SU-DHL-6 (cell line): ENCODE data around the gene MRGPRD.

Source experiments
- H2AFZ ChIP-seq: fragments of 200-600 bp; sonication (generic); 2 replicates; pipeline ENCODE4 v1.6.1; 2014; ENCODE audit warnings: low read depth, mild to moderate bottlenecking, moderate library complexity, mixed read lengths, antibody characterized with exemption, low read length; ENCODE audit not compliant: severe bottlenecking
- H3F3A ChIP-seq: fragments of 200-600 bp; shearing (Covaris generic); 2 replicates; pipeline ENCODE4 v1.6.0; 2016; ENCODE audit warnings: antibody characterized with exemption, mild to moderate bottlenecking; ENCODE audit not compliant: insufficient read depth
- H3K27ac ChIP-seq: fragments of 200-600 bp; sonication (generic); 2 replicates; pipeline ENCODE4 v1.5.1; 2016; ENCODE audit warnings: low read depth, mild to moderate bottlenecking, low read length, moderate library complexity, mixed read lengths
- H3K27me3 ChIP-seq: fragments of 200-600 bp; sonication (generic), shearing (Covaris generic); 2 replicates; pipeline ENCODE4 v1.6.0; 2014; ENCODE audit warnings: mild to moderate bottlenecking, low read length
- H3K36me3 ChIP-seq: fragments of 200-600 bp; sonication (generic); 2 replicates; pipeline ENCODE4 v1.6.1; 2014; ENCODE audit warnings: mild to moderate bottlenecking, low read length, mixed read lengths
- H3K4me2 ChIP-seq: fragments of 300-600, 200-600 bp; shearing (Covaris generic), sonication (generic); 2 replicates; pipeline ENCODE4 v1.6.0; 2014; ENCODE audit warnings: low read length, low read depth, mild to moderate bottlenecking; ENCODE audit not compliant: poor library complexity, severe bottlenecking
- H3K4me3 ChIP-seq: fragments of 200-600 bp; sonication (generic); 2 replicates; pipeline ENCODE4 v1.5.1; 2014; ENCODE audit warnings: antibody characterized with exemption, low read length, mild to moderate bottlenecking, mixed read lengths; ENCODE audit not compliant: insufficient read depth, poor library complexity, severe bottlenecking
- H3K79me2 ChIP-seq: fragments of 200-600 bp; sonication (generic); 2 replicates; pipeline ENCODE4 v1.6.1; 2014; ENCODE audit warnings: mild to moderate bottlenecking, low read length, moderate library complexity; ENCODE audit not compliant: insufficient read depth
- H3K9ac ChIP-seq: fragments of 200-600 bp; sonication (generic); 2 replicates; pipeline ENCODE4 v1.7.0; 2014; ENCODE audit warnings: mild to moderate bottlenecking, low read length
- H3K9me2 ChIP-seq: fragments of 200-600 bp; sonication (generic); replicated peaks from 2 replicates; pipeline ENCODE4 v1.6.1; 2014; ENCODE audit warnings: low read length; ENCODE audit not compliant: insufficient read depth
- H3K9me3 ChIP-seq: fragments of 200-600 bp; sonication (generic); 2 replicates; pipeline ENCODE4 v1.6.1; 2014; ENCODE audit warnings: low read length, mixed read lengths; ENCODE audit not compliant: insufficient read depth
- H4K20me1 ChIP-seq: fragments of 200-600 bp; sonication (generic); 2 replicates; pipeline ENCODE4 v1.6.1; 2014; ENCODE audit warnings: low read depth, mild to moderate bottlenecking, antibody characterized with exemption, low read length, moderate library complexity, mixed read lengths
- CTCF ChIP-seq: fragments of 200-600 bp; sonication (generic); IDR thresholded peaks from one replicate; pipeline ENCODE4 v1.5.1; 2017; ENCODE audit warnings: antibody characterized with exemption, mild to moderate bottlenecking, low read length, moderate library complexity; ENCODE audit not compliant: insufficient read depth, poor library complexity, severe bottlenecking
- EZH2phosphoT487 ChIP-seq: fragments of 200-600 bp; sonication (generic), shearing (Covaris generic); conservative IDR thresholded peaks from 2 replicates; pipeline ENCODE4 v1.6.1; 2018; ENCODE audit warnings: mild to moderate bottlenecking, antibody characterized with exemption, low read length, moderate library complexity, mixed read lengths

The MRGPRD gene

GRCh38 chr11:69017951-69018350 is 37.2 kb upstream of the MRGPRD start:
- Histone ChIP-seq H3K27ac (no peak overlapping the region), H3F3A (no peaks in the 10 kb centered on the region), H3K9ac (no peak overlapping the region), H3K27me3 (no peaks in the 10 kb centered on the region), H3K9me3 (no peaks in the 10 kb centered on the region), H3K36me3 (no peaks in the 10 kb centered on the region), H2AFZ (no peak overlapping the region), H4K20me1 (no peaks in the 10 kb centered on the region), H3K4me3 (no peak overlapping the region), H3K9me2 (no peaks in the 10 kb centered on the region), H3K79me2 (no peaks in the 10 kb centered on the region), H3K4me2 (no peak overlapping the region)
- TF ChIP-seq CTCF: no peak
- no peak for TF ChIP-seq EZH2phosphoT487

- no peaks in the 10 kb centered on the region for H3F3A ChIP-seq
- H3K36me3 ChIP-seq: no peaks in the 10 kb centered on the region
- no peak overlapping the region for H3K4me3 ChIP-seq
- no peaks in the 10 kb centered on the region for H3K9me2 ChIP-seq
- no peak overlapping the region for H3K4me2 ChIP-seq
- H3K27me3 ChIP-seq: no peaks in the 10 kb centered on the region
- TF ChIP-seq CTCF (no peak), EZH2phosphoT487 (no peak)
- no peak overlapping the region for H2AFZ ChIP-seq
- H3K79me2 ChIP-seq: no peaks in the 10 kb centered on the region
- H4K20me1 ChIP-seq: no peaks in the 10 kb centered on the region
- H3K27ac ChIP-seq: no peak overlapping the region
- H3K9me3 ChIP-seq: no peaks in the 10 kb centered on the region
- no peak overlapping the region for H3K9ac ChIP-seq
Observed at GRCh38 chr11:69014898-69015549, 34.2 kb upstream of the MRGPRD start.

- no peak overlapping the region for H2AFZ ChIP-seq
- no peaks in the 10 kb centered on the region for H3K9me3 ChIP-seq
- H3K4me3 ChIP-seq: no peak overlapping the region
- no peak overlapping the region for H3K9ac ChIP-seq
- H3K79me2 ChIP-seq: no peaks in the 10 kb centered on the region
- no peak overlapping the region for H3K27ac ChIP-seq
- H3K4me2 ChIP-seq: no peak overlapping the region
- H4K20me1 ChIP-seq: no peaks in the 10 kb centered on the region
- no peaks in the 10 kb centered on the region for H3K9me2 ChIP-seq
- TF ChIP-seq EZH2phosphoT487 (no peak), CTCF (no peak)
- no peaks in the 10 kb centered on the region for H3K27me3 ChIP-seq
- H3K36me3 ChIP-seq: no peaks in the 10 kb centered on the region
- no peaks in the 10 kb centered on the region for H3F3A ChIP-seq
Observed at GRCh38 chr11:69014084-69014851, 33.5 kb upstream of the MRGPRD start.
